ENCODE data around the gene HLA-F. TPM values are rescaled to one million over a fixed set of nuclear protein-coding genes. Genes with fewer than 3 reads are reported as not detected.

Gene HLA-F
- polyA plus RNA-seq, 1 of the 3 experiments (the other 2 are of a cell fraction): 0.31 TPM

- TF ChIP-seq, protein P1, sequence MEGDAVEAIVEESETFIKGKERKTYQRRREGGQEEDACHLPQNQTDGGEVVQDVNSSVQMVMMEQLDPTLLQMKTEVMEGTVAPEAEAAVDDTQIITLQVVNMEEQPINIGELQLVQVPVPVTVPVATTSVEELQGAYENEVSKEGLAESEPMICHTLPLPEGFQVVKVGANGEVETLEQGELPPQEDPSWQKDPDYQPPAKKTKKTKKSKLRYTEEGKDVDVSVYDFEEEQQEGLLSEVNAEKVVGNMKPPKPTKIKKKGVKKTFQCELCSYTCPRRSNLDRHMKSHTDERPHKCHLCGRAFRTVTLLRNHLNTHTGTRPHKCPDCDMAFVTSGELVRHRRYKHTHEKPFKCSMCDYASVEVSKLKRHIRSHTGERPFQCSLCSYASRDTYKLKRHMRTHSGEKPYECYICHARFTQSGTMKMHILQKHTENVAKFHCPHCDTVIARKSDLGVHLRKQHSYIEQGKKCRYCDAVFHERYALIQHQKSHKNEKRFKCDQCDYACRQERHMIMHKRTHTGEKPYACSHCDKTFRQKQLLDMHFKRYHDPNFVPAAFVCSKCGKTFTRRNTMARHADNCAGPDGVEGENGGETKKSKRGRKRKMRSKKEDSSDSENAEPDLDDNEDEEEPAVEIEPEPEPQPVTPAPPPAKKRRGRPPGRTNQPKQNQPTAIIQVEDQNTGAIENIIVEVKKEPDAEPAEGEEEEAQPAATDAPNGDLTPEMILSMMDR (IDR thresholded peaks at IDR 0.05): no peak
- TF ChIP-seq ZBTB33 (IDR thresholded peaks at IDR 0.05; ENCODE audit: borderline replicate concordance, low read depth): no peak
Measured at GRCh38 chr6:29680904-29681303, 42.3 kb upstream of the HLA-F start, which contains the start of gene ZFP57 (continued).

DNA sequence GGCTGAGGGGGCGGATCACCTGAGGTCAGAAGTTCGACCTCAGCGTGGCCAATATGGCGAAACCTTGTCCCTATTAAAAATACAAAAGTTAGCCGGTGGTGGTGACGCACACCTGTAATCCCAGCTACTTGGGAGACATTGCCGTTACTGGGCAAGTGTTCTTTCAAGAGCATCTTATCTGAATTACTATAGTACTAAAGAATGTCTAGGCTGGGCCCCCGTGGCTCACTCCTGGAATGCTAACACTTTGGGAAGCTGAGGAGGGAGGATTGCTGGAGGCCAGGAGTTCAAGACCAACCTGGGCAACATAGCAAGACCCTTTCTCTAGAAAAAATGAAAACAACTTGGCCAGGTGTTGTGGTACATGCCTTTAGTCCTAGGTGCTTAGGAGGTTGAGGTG lies 41.4 kb upstream of the HLA-F start:
- POLR2A ChIA-PET: no interaction called here
- no peaks in the 10 kb centered on the region for H4K20me1 ChIP-seq (ENCODE audit: insufficient read depth)
- H3K4me3 ChIP-seq (ENCODE audit: low read depth in 2 of 2, low read length in 1 of 2): no peak overlapping the region
- H3K4me1 ChIP-seq (ENCODE audit: control insufficient read depth in 1 of 2, insufficient read depth in 2 of 2, low read depth in 1 of 2, low read length in 1 of 2): no peaks in the 10 kb centered on the region
- no peak overlapping the region for H3K9ac ChIP-seq
- H3K79me2 ChIP-seq (ENCODE audit: insufficient read depth): no peaks in the 10 kb centered on the region
- 40% methylated on average over 8 of the region's 8 CpGs for WGBS (ENCODE audit: low lambda C conversion rate)
- TF ChIP-seq MXI1 (IDR thresholded peaks at IDR 0.05; ENCODE audit: low read depth, low read length) (no peak), JUND (IDR thresholded peaks at IDR 0.05) (no peak), ZBTB33 (IDR thresholded peaks at IDR 0.05; ENCODE audit: borderline replicate concordance, low read depth) (no peak), FOXJ3 (CRISPR knock-in tag; IDR thresholded peaks at IDR 0.05) (no peak), GABPA (IDR thresholded peaks at IDR 0.05; ENCODE audit: low read depth) (no peak), RXRA (IDR thresholded peaks at IDR 0.05; ENCODE audit: borderline replicate concordance, low read depth) (no peak), MEF2A (IDR thresholded peaks at IDR 0.05; ENCODE audit: borderline replicate concordance, low read depth) (no peak), SMC3 (IDR thresholded peaks at IDR 0.05; ENCODE audit: low read depth, low read length) (no peak), SIN3A (IDR thresholded peaks at IDR 0.05; ENCODE audit: borderline replicate concordance, low read depth, low read length) (no peak), TEAD4 (IDR thresholded peaks at IDR 0.05; ENCODE audit: borderline replicate concordance, insufficient read depth) (no peak), RAD21 (IDR thresholded peaks at IDR 0.05; ENCODE audit: low read length) (no peak), EP300 (IDR thresholded peaks at IDR 0.05; ENCODE audit: borderline replicate concordance in 1 of 2, low read depth in 1 of 2, low read length in 1 of 2) (no peak), FOSL2 (IDR thresholded peaks at IDR 0.05; ENCODE audit: borderline replicate concordance, low read depth) (no peak), ELF1 (IDR thresholded peaks at IDR 0.05) (no peak), NFIC (IDR thresholded peaks at IDR 0.05; ENCODE audit: borderline replicate concordance) (no peak), RCOR1 (IDR thresholded peaks at IDR 0.05; ENCODE audit: low read length) (no peak)
- TF ChIP-seq, protein P2, sequence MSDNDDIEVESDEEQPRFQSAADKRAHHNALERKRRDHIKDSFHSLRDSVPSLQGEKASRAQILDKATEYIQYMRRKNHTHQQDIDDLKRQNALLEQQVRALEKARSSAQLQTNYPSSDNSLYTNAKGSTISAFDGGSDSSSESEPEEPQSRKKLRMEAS (IDR thresholded peaks at IDR 0.05; ENCODE audit: low read depth): no peak
- H3K36me3 ChIP-seq (replicated peaks in 1 of 2; ENCODE audit: control insufficient read depth in 1 of 2, insufficient read depth in 2 of 2, low read length in 1 of 2): no peaks in the 10 kb centered on the region
- no peak overlapping the region for H3K4me2 ChIP-seq
- H3F3A ChIP-seq (replicated peaks; ENCODE audit: insufficient read depth): no peaks in the 10 kb centered on the region
- CTCF ChIA-PET: interaction anchor here (1.8 kb wide), 1 partner anchor 29 kb away, joined by 8 read pairs; no protein-coding TSS in a partner anchor
- H2AFZ ChIP-seq (ENCODE audit: low read depth): no peak overlapping the region
- H3K9me2 ChIP-seq: no peaks in the 10 kb centered on the region
- H3K9me3 ChIP-seq: no peaks in the 10 kb centered on the region
- no peak overlapping the region for H3K27ac ChIP-seq (ENCODE audit: low read depth in 2 of 2, low read length in 1 of 2)
- H3K27me3 ChIP-seq (ENCODE audit: insufficient read depth): peaks cover 13% of the 10 kb centered on the region
- DNase-seq: no peak

Measured in SK-N-SH (cell line).